ENCODE measurements around the gene UMPS. TPM values are rescaled to one million over a fixed set of nuclear protein-coding genes. Genes with fewer than 3 reads are reported as not detected.

The UMPS gene
- total and polyA plus RNA-seq, 9 of the 15 experiments (the other 6 are each of a cell fraction or from before 2014, with no cell fraction given) = 28.9 to 91.0 (median 45.9) TPM

- BruUV-seq (replicated peaks) = no TSS peak
- H4K20me1 ChIP-seq (replicated peaks; ENCODE audit: control insufficient read depth, insufficient read depth, low read length) = no peaks in the 10 kb centered on the region
- H3K27ac ChIP-seq (ENCODE audit: extremely low read depth, low read depth, low read length) = no peak overlapping the region
- POLR2A ChIA-PET = interaction anchor here (0.5 to 1.1 kb wide), 4 partner anchors 15 to 845 kb away, joined by 3 to 4 read pairs (median 4); no protein-coding TSS in a partner anchor
- in situ Hi-C loops (cut with MboI) (loop anchor here (5.0 to 10.0 kb wide), 2 partner anchors 142 to 825 kb away; no protein-coding TSS in a partner anchor), intact Hi-C loops (cut with micrococcal nuclease) (loop anchor here (2.0 to 10.0 kb wide), 3 partner anchors 225 to 825 kb away; no protein-coding TSS in a partner anchor)
- no peak overlapping the region for H3K9ac ChIP-seq (ENCODE audit: insufficient read depth in 1 of 2, low read depth in 2 of 2, low read length in 2 of 2)
- no peak overlapping the region for H2AFZ ChIP-seq (ENCODE audit: low read depth, low read length)
- 16% methylated on average over 7 of the region's 14 CpGs for WGBS (ENCODE audit: insufficient coverage, low coverage, missing lambda C conversion rate)
- DNase-seq (ENCODE audit: extremely low read depth in 1 of 4, low spot score in 3 of 4) = no peak
- TF ChIP-seq PRMT5 (CRISPR knock-in tag; IDR thresholded peaks at IDR 0.05) (no peak), RBFOX2 (IDR thresholded peaks at IDR 0.05; ENCODE audit: low read depth, low read length) (no peak), BRD9 (IDR thresholded peaks at IDR 0.05; ENCODE audit: low read depth, partially characterized antibody) (no peak), ZNF695 (CRISPR knock-in tag; IDR thresholded peaks at IDR 0.05) (no peak), POLR2A (conservative IDR thresholded peaks at IDR 0.05) (no peak), KDM5B (IDR thresholded peaks at IDR 0.05; ENCODE audit: insufficient replicate concordance, low read depth, low read length) (no peak)
- H3K9me3 ChIP-seq (replicated peaks; ENCODE audit: control insufficient read depth, insufficient read depth, low read depth, low read length) = no peaks in the 10 kb centered on the region
- no peak overlapping the region for H3K4me3 ChIP-seq
- H3K79me2 ChIP-seq (ENCODE audit: control insufficient read depth, insufficient read depth, low read length) = no peaks in the 10 kb centered on the region
- H3K4me1 ChIP-seq (replicated peaks in 1 of 2; ENCODE audit: control insufficient read depth in 2 of 2, insufficient read depth in 2 of 2, low read length in 2 of 2) = no peaks in the 10 kb centered on the region; a peak in 1 of 5 replicates
- no peaks in the 10 kb centered on the region for H3K27me3 ChIP-seq (ENCODE audit: control insufficient read depth in 2 of 2, insufficient read depth in 2 of 2, low read length in 2 of 2)
- no peak for FAIRE-seq
- H3K9me1 ChIP-seq (ENCODE audit: control insufficient read depth, insufficient read depth, low read length) = no peaks in the 10 kb centered on the region
- no peak for ATAC-seq
- H3K36me3 ChIP-seq (ENCODE audit: control insufficient read depth, insufficient read depth, low read length) = no peaks in the 10 kb centered on the region; the same call in 2 of the 3 replicates
- CTCF ChIA-PET (ENCODE audit: low intra/inter-chr PET ratio) = interaction anchor here (2.0 kb wide), 1 partner anchor 142 kb away, joined by 25 read pairs; no protein-coding TSS in a partner anchor
- H3K4me2 ChIP-seq (ENCODE audit: insufficient read depth, low read length) = no peak overlapping the region
Measured at GRCh38 chr3:124759666-124760401, 29.6 kb downstream of the UMPS start.
